ENCODE data around the gene PIEZO1. TPM values are rescaled to one million over a fixed set of nuclear protein-coding genes. Genes with fewer than 3 reads are reported as not detected.
A peak's percentile ranks its signal among the peaks of the same experiment; 100 is the strongest.

Gene PIEZO1
- total RNA-seq, 2 donors from 2014 or later, result 84.8 to 298 TPM

- Mint-ChIP-seq H3K9me3 (no peaks in the 10 kb centered on the region), H3K36me3 (no peaks in the 10 kb centered on the region), H3K4me1 (ENCODE audit: low read depth in 2 of 2) (peaks cover 0 to 6% of the 10 kb centered on the region in 2 donors), H3K27me3 (no peaks in the 10 kb centered on the region), H3K4me3 (peak overlapping the region; percentile 70), H3K27ac (no peak overlapping the region)
- DNase-seq (ENCODE audit: low spot score) (no peak), ATAC-seq (peak in 1 of 2 donors; percentile 8)
These were observed 19.7 kb upstream of the PIEZO1 start for GRCh38 chr16:88804552-88805339.

- no peak for DNase-seq (ENCODE audit: low spot score)
- H3K9me3 Mint-ChIP-seq, result no peaks in the 10 kb centered on the region
- peaks cover 0 to 6% of the 10 kb centered on the region in 2 donors for H3K4me1 Mint-ChIP-seq (ENCODE audit: low read depth in 2 of 2)
- no peaks in the 10 kb centered on the region for H3K36me3 Mint-ChIP-seq
- H3K4me3 Mint-ChIP-seq, result peak overlapping the region; percentile 70
- no peak overlapping the region for H3K27ac Mint-ChIP-seq
- H3K27me3 Mint-ChIP-seq, result no peaks in the 10 kb centered on the region
- no peak for ATAC-seq
These were observed 19.1 kb upstream of the PIEZO1 start for GRCh38 chr16:88804173-88804551.

GRCh38 chr16:88803264-88803987, 18.4 kb upstream of the PIEZO1 start, which contains the start of gene CDT1:
Gene CDT1 (plus strand): TSS chr16:88803789. CDS start chr16:88803832, 43 bp downstream.
- peak; percentile 89 for DNase-seq (ENCODE audit: low spot score)
- ATAC-seq, result peak; percentile 80 to 86
- H3K27ac Mint-ChIP-seq, result peak within 1 kb of the TSS; percentile 86 to 91
- peaks cover 0 to 6% of the 10 kb centered on the region in 2 donors for H3K4me1 Mint-ChIP-seq (ENCODE audit: low read depth in 2 of 2)
- H3K27me3 Mint-ChIP-seq, result no peaks in the 10 kb centered on the region
- H3K36me3 Mint-ChIP-seq, result no peaks in the 10 kb centered on the region
- H3K9me3 Mint-ChIP-seq, result no peaks in the 10 kb centered on the region
- peak within 1 kb of the TSS; percentile 83 for H3K4me3 Mint-ChIP-seq

GRCh38 chr16:88800277-88800592, 15.2 kb upstream of the PIEZO1 start:
- Mint-ChIP-seq H3K4me1 (ENCODE audit: low read depth in 2 of 2) (peaks cover 0 to 6% of the 10 kb centered on the region in 2 donors), H3K4me3 (no peak overlapping the region), H3K36me3 (no peaks in the 10 kb centered on the region), H3K9me3 (no peaks in the 10 kb centered on the region), H3K27me3 (no peaks in the 10 kb centered on the region), H3K27ac (no peak overlapping the region)
- ATAC-seq (no peak), DNase-seq (ENCODE audit: low spot score) (no peak)

GRCh38 chr16:88799569-88800276, 14.7 kb upstream of the PIEZO1 start:
- no peaks in the 10 kb centered on the region for H3K36me3 Mint-ChIP-seq

GRCh38 chr16:88798772-88799455, 13.9 kb upstream of the PIEZO1 start:
- Mint-ChIP-seq H3K36me3 (no peaks in the 10 kb centered on the region), H3K9me3 (no peaks in the 10 kb centered on the region), H3K4me3 (no peak overlapping the region), H3K27me3 (no peaks in the 10 kb centered on the region), H3K4me1 (ENCODE audit: low read depth in 2 of 2) (peaks cover 0 to 9% of the 10 kb centered on the region in 2 donors), H3K27ac (no peak overlapping the region)
- DNase-seq (ENCODE audit: low spot score) (no peak), ATAC-seq (no peak)

More at GRCh38 chr16:88799569-88800276, 14.7 kb upstream of the PIEZO1 start:
- no peak for ATAC-seq
- no peak overlapping the region for H3K27ac Mint-ChIP-seq
- peaks cover 0 to 7% of the 10 kb centered on the region in 2 donors for H3K4me1 Mint-ChIP-seq (ENCODE audit: low read depth in 2 of 2)
- H3K9me3 Mint-ChIP-seq, result no peaks in the 10 kb centered on the region
- H3K27me3 Mint-ChIP-seq, result no peaks in the 10 kb centered on the region
- no peak for DNase-seq (ENCODE audit: low spot score)
- H3K4me3 Mint-ChIP-seq, result no peak overlapping the region

GRCh38 chr16:88798073-88798472, 13.1 kb upstream of the PIEZO1 start:
- H3K9me3 Mint-ChIP-seq, result no peaks in the 10 kb centered on the region
- no peak for DNase-seq (ENCODE audit: low spot score)
- peaks cover 0 to 11% of the 10 kb centered on the region in 2 donors for H3K4me1 Mint-ChIP-seq (ENCODE audit: low read depth in 2 of 2)
- no peak overlapping the region for H3K27ac Mint-ChIP-seq
- H3K27me3 Mint-ChIP-seq, result no peaks in the 10 kb centered on the region
- no peak for ATAC-seq
- H3K36me3 Mint-ChIP-seq, result no peaks in the 10 kb centered on the region
- no peak overlapping the region for H3K4me3 Mint-ChIP-seq

GRCh38 chr16:88796278-88796677, 11.3 kb upstream of the PIEZO1 start:
- Mint-ChIP-seq H3K4me3 (no peak overlapping the region), H3K9me3 (no peaks in the 10 kb centered on the region), H3K4me1 (ENCODE audit: low read depth in 2 of 2) (peaks cover 0 to 10% of the 10 kb centered on the region in 2 donors), H3K27ac (no peak overlapping the region), H3K27me3 (no peaks in the 10 kb centered on the region), H3K36me3 (no peaks in the 10 kb centered on the region)
- DNase-seq (ENCODE audit: low spot score), result no peak
- no peak for ATAC-seq

- no peak overlapping the region for H3K27ac Mint-ChIP-seq
- ATAC-seq (no peak), DNase-seq (ENCODE audit: low spot score) (no peak)
- H3K4me3 Mint-ChIP-seq, result no peak overlapping the region
- peaks cover 12 to 22% of the 10 kb centered on the region in 2 donors for H3K4me1 Mint-ChIP-seq (ENCODE audit: low read depth in 2 of 2)
- no peaks in the 10 kb centered on the region for H3K27me3 Mint-ChIP-seq
- H3K9me3 Mint-ChIP-seq, result no peaks in the 10 kb centered on the region
- H3K36me3 Mint-ChIP-seq, result no peaks in the 10 kb centered on the region
These were observed 8.4 kb upstream of the PIEZO1 start for GRCh38 chr16:88793251-88793954.

GRCh38 chr16:88792668-88793250, 7.7 kb upstream of the PIEZO1 start:
- no peak overlapping the region for H3K27ac Mint-ChIP-seq
- DNase-seq (ENCODE audit: low spot score) (no peak), ATAC-seq (no peak)
- H3K27me3 Mint-ChIP-seq, result no peaks in the 10 kb centered on the region
- H3K4me1 Mint-ChIP-seq (ENCODE audit: low read depth in 2 of 2), result peaks cover 12 to 22% of the 10 kb centered on the region in 2 donors
- H3K9me3 Mint-ChIP-seq, result no peaks in the 10 kb centered on the region
- H3K36me3 Mint-ChIP-seq, result no peaks in the 10 kb centered on the region
- H3K4me3 Mint-ChIP-seq, result no peak overlapping the region

- ATAC-seq (no peak), DNase-seq (ENCODE audit: low spot score) (no peak)
- no peak overlapping the region for H3K4me3 Mint-ChIP-seq
- H3K4me1 Mint-ChIP-seq (ENCODE audit: low read depth in 2 of 2), result peaks cover 12 to 22% of the 10 kb centered on the region in 2 donors
- H3K9me3 Mint-ChIP-seq, result no peaks in the 10 kb centered on the region
- H3K36me3 Mint-ChIP-seq, result no peaks in the 10 kb centered on the region
- no peaks in the 10 kb centered on the region for H3K27me3 Mint-ChIP-seq
- no peak overlapping the region for H3K27ac Mint-ChIP-seq
These were observed 7.1 kb upstream of the PIEZO1 start for GRCh38 chr16:88792078-88792550.

GRCh38 chr16:88790312-88791211, 5.5 kb upstream of the PIEZO1 start:
- ATAC-seq (peak; percentile 89), DNase-seq (ENCODE audit: low spot score) (peak; percentile 75)
- H3K4me1 Mint-ChIP-seq (ENCODE audit: low read depth in 2 of 2), result peaks cover 12 to 23% of the 10 kb centered on the region in 2 donors
- H3K4me3 Mint-ChIP-seq, result peak overlapping the region; percentile 66
- no peaks in the 10 kb centered on the region for H3K36me3 Mint-ChIP-seq
- no peaks in the 10 kb centered on the region for H3K27me3 Mint-ChIP-seq
- peak overlapping the region; percentile 35 to 71 for H3K27ac Mint-ChIP-seq
- H3K9me3 Mint-ChIP-seq, result no peaks in the 10 kb centered on the region

Measured in natural killer cell treated with Interleukin-12 subunit alpha and Interleukin-12 subunit beta and Interleukin-15 and Interleukin-18, amount 100 ng/mL, for 72 hours (primary cell).